ENCODE measurements around the gene FERMT2.

The FERMT2 gene

GRCh38 chr14:52888839-52889838, 61.7 kb downstream of the FERMT2 start:
- no peak for DNase-seq (ENCODE audit: low read depth)
- TF ChIP-seq CTCF (conservative IDR thresholded peaks at IDR 0.05; ENCODE audit: low read depth, low read length), result no peak
- no peak overlapping the region for H3K4me3 ChIP-seq (ENCODE audit: low read length)

- H3K4me3 ChIP-seq (ENCODE audit: low read length), result no peak overlapping the region
- TF ChIP-seq CTCF (conservative IDR thresholded peaks at IDR 0.05; ENCODE audit: low read depth, low read length), result no peak
- no peak for DNase-seq (ENCODE audit: low read depth)
Measured at GRCh38 chr14:52888159-52888558, 62.7 kb downstream of the FERMT2 start.

- DNase-seq (ENCODE audit: low read depth), result no peak
- no peak overlapping the region for H3K4me3 ChIP-seq (ENCODE audit: low read length)
- TF ChIP-seq CTCF (conservative IDR thresholded peaks at IDR 0.05; ENCODE audit: low read depth, low read length), result no peak
Measured at GRCh38 chr14:52885230-52885629, 65.6 kb downstream of the FERMT2 start.

GRCh38 chr14:52883658-52884057, 67.2 kb downstream of the FERMT2 start:
- no peak overlapping the region for H3K4me3 ChIP-seq (ENCODE audit: low read length)
- no peak for TF ChIP-seq CTCF (conservative IDR thresholded peaks at IDR 0.05; ENCODE audit: low read depth, low read length)
- no peak for DNase-seq (ENCODE audit: low read depth)

- DNase-seq (ENCODE audit: low read depth), result no peak
- TF ChIP-seq CTCF (conservative IDR thresholded peaks at IDR 0.05; ENCODE audit: low read depth, low read length), result no peak
- H3K4me3 ChIP-seq (ENCODE audit: low read length), result no peak overlapping the region
Measured at GRCh38 chr14:52882824-52883223, 68.0 kb downstream of the FERMT2 start.

GRCh38 chr14:52879958-52880357, 70.9 kb downstream of the FERMT2 start:
- DNase-seq (ENCODE audit: low read depth), result no peak
- TF ChIP-seq CTCF (conservative IDR thresholded peaks at IDR 0.05; ENCODE audit: low read depth, low read length), result no peak
- no peak overlapping the region for H3K4me3 ChIP-seq (ENCODE audit: low read length)

GRCh38 chr14:52878946-52879345, 71.9 kb downstream of the FERMT2 start:
- no peak for TF ChIP-seq CTCF (conservative IDR thresholded peaks at IDR 0.05; ENCODE audit: low read depth, low read length)
- DNase-seq (ENCODE audit: low read depth), result no peak
- no peak overlapping the region for H3K4me3 ChIP-seq (ENCODE audit: low read length)

Measured in retinal pigment epithelial cell (primary cell).